GM21529 (cell line): ENCODE results near the gene CEP120.
"Not testable (repeated sequence)": the region's sequence is repeated elsewhere in the genome, so short reads cannot be mapped to it uniquely, and the experiment has no call there.

Source experiments
- ATAC-seq: cut with Tn5 transposase; IDR thresholded peaks from one replicate; pipeline ENCODE4 v1.9.1; 2021; ENCODE audit not compliant: unreplicated experiment

Gene CEP120

GRCh38 chr5:123423278-123424149 lies at the start of gene CEP120:
Gene CEP120, minus strand, starts transcription at chr5:123423403. Its CDS starts 405 bp downstream, at chr5:123422998.
- peak; percentile 98 for ATAC-seq

GRCh38 chr5:123472150-123472924 lies 49.1 kb upstream of the CEP120 start:
- ATAC-seq: no peak

DNA sequence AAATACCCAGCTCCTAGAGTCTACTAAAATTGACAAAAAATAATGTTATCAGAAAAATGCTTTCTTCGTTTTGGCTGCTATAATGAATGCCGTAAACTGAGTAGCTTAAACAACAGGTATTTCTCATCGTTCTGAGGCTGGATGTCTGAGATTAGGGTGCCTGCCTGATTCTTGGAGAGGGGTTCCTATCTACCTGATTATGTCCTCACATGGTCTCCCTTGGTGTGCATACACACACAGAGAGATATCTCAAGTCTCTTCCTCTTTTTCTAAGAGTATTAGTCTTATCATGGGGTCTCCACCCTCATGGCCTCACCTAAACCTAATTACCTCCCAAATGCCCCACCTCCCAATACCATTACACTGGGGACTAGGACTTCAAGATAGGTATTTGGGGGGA lies 48.2 kb upstream of the CEP120 start:
- no peak for ATAC-seq

GRCh38 chr5:123466839-123467238 lies 43.6 kb upstream of the CEP120 start:
- ATAC-seq: not testable (repeated sequence)

- ATAC-seq: no peak
Measured at GRCh38 chr5:123460296-123460729, 37.1 kb upstream of the CEP120 start.

- ATAC-seq: not testable (repeated sequence)
Measured at GRCh38 chr5:123458994-123459393, 35.8 kb upstream of the CEP120 start.

DNA sequence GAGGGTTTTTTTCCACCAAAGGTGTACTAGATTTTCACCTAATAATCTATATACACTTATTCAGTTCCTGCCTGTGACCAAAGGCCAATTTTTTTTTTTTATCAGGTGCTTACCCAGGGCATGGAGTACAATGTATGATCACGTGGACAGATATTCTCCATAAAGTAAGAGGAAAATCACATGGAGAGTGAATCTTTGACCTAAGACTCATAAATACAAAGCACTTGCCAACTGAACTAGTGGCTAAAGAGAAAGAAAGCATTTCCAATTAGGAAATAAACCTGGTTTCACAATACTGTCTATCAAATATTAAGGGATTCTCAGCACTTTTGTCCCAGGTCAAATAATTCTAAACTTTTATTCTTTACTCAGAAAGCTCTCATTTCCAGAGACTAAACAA lies 33.0 kb upstream of the CEP120 start:
- no peak for ATAC-seq

DNA sequence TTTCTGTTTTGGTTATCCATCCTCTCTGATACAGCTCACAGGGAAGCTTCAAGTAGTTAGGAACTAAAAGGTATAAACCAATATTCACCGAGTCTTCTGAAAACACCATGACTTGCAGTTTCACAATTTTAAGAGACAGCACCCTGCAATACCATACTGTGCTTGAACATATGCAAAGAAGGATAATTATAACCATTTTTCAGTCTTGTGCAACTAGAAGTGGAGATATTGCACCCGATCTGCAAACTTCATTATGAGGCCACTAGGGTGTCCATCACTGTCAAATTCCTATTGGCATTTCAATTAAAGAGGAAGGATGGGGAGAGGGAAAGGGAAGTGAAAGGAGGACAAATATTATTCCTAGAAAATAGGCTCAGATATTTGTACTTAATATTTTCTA lies 32.4 kb upstream of the CEP120 start:
- ATAC-seq: peak; percentile 92

DNA sequence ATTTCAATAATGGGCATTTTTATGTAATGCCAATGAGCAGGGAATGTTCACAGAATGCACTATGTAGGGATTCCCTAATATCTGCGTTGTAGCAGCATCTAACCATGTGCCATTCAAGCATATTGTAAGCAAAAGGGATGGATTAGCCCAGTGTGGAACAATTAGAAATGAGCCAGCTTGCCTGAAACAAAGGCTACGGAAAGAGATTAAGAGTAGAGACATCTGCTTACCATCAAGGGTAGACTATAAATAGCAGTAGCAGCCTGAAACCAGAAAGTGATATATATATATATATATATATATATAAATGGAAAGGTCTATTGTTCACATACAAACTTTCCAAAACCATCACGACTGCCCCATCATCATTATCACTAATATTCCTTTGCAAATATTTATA lies 31.9 kb upstream of the CEP120 start:
- peak; percentile 63 for ATAC-seq

DNA sequence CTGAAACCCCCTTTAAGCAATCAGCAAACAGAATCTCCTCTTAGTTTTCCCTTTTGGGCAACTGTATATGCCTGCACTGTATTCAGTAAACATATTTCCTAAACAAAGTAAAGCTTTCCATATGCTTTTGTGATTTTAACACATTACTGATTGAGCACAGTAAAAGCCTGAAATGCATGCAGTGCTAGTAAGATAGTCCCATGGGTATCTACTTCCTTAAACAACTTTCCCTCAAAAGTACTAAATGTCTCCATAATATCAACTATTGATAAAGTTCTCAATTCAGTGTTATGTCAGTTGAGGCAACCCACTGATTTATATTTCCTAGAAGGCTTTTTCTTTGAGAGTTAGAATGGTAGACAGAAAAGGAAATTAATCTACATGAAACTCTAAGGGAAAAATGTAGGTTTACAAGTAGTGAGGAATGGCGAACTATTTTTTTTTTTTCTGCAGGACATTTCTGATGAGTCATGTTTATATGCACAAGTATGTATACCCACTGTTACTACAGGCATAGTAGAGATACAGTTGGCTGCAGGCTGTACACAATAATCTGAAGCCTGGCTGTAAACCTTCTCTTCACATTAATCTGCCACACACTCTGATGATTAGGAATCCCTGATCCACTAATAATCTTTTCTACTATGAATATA lies 31.2 kb upstream of the CEP120 start:
- no peak for ATAC-seq

DNA sequence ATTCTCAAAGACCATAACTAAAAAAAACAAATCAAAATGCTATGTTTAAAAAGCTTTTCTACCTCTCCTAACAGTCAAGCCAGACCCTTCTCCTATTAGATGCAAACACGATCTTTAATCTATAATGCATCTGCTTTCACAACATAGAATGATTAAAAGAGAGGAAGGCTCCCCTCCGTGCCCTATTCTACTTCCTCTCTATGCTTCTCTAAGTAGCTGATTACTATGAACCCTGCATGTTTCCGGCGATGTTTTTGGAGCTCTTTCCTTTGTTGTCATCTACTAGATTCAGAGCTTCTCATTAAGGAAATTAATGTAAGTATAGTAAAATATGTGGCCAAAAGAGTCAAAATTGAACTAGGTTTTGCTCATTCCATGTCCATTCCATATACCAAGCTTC lies 29.2 kb upstream of the CEP120 start:
- ATAC-seq: no peak

- no peak for ATAC-seq
Measured at GRCh38 chr5:123451047-123451446, 27.8 kb upstream of the CEP120 start.

- ATAC-seq: no peak
Measured at GRCh38 chr5:123450640-123451039, 27.4 kb upstream of the CEP120 start.

DNA sequence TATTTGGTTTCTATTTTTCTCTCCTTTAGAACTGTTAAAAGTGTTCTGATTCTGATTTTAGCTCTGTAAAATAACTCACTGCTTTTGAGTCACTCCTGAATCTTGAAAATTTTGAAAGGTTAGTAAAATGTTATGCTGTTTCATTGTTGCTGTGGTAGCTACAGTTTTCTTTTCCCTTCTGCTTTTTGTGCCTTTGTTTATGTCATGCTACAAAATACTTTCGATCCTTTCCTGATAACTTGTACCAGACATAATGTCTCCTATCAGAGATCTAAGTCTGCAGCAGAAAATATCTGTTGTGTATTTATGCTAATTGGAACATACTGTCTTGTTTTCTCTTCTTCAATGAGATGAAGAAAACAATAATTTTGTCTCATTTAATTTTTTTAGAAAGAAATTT lies 26.9 kb upstream of the CEP120 start:
- no peak for ATAC-seq

GRCh38 chr5:123449424-123449974 lies 26.3 kb upstream of the CEP120 start:
- ATAC-seq: no peak

- ATAC-seq: no peak
Measured at GRCh38 chr5:123448743-123449142, 25.5 kb upstream of the CEP120 start.

DNA sequence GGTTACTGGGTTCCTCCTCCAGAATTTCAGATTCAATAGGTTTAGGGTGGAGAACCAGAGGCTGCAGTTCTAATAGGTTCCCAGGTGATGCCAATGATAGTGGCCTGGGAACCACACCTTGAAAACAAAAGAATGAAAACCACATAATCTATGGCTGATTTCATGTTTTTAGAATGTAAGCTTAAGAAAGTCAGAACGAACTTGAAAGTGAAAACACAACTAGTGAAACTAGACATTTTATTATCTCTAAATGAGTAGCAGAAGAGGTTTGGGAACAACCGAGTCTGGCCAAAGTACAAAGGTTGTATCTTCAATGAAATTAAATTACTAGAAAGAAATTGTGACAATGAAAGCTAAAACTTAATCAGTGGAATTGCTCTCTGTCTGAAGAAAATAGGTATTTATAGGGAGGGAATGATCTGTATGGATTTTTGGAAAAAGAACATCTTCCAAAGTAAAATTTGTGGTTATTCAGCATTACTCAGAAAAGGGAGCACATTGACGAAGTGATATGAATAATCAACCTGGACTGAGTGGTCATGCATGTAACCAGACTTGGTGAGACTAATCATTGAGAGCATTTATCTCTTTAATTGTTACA lies 24.9 kb upstream of the CEP120 start:
- peak; percentile 89 for ATAC-seq

DNA sequence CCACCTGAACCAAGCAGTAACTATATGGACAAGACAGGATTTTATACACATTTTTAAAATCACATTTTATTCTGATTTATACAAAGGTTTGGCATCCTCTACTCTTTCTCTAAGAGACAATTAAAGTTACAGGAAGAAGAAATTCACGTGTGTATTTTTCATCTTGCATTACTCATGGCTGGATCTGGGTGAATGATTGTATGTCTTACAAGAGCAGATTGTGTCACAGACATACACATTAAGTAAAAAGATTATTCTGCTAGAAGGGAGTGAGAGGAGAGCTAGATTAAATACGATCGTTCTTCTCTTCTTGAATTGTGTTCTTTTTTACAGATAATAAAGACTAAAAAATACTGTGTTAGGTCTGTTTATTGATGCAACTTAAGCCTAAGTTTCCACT lies 20.8 kb upstream of the CEP120 start:
- no peak for ATAC-seq

DNA sequence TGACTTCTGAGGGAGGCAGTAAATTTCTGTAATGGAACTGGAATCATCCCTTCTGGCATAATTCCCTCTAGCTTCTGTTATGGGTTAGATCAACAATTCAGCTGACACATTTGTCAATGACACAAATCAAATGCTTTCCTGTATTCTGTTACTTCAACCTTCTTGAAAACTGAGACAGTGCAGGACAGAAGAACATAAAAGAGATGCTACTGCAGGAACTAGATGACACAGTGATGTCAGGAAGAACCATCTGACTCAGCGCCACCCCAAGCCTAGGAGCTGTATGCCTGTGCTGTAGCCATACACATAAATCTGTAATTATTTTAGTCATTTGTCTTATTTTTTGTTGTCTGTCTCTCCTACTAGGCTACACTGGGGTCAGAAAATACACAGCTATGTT lies 18.2 kb upstream of the CEP120 start:
- ATAC-seq: peak; percentile 70

DNA sequence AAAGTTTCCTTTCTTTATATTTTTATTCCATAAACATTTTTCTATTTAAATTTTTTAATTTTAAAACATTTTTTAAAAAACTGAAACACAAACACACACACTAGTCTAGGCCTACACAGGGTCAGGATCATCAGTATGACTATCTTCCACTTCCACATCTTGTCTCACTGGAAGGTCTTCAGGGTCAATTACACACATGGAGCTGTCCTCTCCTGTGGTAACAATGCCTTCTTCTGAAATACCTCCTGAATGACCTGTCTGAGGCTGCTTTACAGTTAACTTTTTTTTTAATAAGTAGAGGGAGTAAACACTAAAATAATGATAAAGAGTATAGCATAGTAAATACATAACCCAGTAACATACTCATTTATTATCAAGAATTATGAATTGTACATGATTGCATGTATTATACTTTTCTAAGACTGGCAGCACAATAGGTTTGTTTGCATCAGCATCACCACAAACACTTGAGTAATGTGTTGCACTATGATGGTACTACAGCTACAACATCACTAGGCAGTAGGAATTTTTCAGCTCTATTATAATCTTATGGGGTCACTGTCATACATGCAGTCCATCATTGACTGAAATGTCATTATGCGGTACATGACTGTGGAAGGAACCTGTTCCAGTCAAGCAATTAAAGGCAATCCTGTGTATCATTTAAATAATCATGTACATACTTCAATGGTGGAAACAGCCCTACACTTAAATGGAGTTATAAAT lies 17.4 kb upstream of the CEP120 start:
- ATAC-seq: no peak
